ENCODE results near the gene SKI.

DNA sequence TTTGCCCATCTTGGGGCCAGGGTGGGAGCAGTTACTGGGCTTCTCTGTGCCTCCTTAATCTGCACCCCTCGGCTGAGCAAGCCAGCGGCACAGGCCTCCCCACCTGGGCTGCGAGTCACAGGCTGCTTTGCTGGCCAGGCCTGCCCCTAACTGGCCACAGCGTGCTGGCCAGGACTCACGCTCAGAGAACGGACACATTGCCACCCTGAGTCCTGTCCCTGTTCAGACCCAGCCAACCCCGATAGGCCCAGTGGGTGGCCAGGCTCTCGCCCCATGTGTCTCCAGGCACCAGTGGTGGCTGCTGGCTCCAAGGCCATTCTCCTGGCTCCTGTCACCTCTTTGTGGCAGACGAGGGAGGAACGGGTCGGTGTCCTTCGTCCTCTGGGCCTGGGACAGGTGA, 101.9 kb downstream of the SKI start:
- TF ChIP-seq, protein P1, sequence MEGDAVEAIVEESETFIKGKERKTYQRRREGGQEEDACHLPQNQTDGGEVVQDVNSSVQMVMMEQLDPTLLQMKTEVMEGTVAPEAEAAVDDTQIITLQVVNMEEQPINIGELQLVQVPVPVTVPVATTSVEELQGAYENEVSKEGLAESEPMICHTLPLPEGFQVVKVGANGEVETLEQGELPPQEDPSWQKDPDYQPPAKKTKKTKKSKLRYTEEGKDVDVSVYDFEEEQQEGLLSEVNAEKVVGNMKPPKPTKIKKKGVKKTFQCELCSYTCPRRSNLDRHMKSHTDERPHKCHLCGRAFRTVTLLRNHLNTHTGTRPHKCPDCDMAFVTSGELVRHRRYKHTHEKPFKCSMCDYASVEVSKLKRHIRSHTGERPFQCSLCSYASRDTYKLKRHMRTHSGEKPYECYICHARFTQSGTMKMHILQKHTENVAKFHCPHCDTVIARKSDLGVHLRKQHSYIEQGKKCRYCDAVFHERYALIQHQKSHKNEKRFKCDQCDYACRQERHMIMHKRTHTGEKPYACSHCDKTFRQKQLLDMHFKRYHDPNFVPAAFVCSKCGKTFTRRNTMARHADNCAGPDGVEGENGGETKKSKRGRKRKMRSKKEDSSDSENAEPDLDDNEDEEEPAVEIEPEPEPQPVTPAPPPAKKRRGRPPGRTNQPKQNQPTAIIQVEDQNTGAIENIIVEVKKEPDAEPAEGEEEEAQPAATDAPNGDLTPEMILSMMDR (conservative IDR thresholded peaks at IDR 0.05; ENCODE audit: low read depth, low read length) = no peak
- TF ChIP-seq MAFK (IDR thresholded peaks at IDR 0.05; ENCODE audit: low read depth, low read length) (no peak), SMC3 (IDR thresholded peaks at IDR 0.05; ENCODE audit: low read depth, low read length) (no peak), CHD1 (IDR thresholded peaks at IDR 0.05; ENCODE audit: low read depth, low read length) (no peak), POLR2A (IDR thresholded peaks at IDR 0.05; ENCODE audit: low read depth, low read length) (no peak), RCOR1 (IDR thresholded peaks at IDR 0.05; ENCODE audit: insufficient replicate concordance, low read length) (no peak), MXI1 (IDR thresholded peaks at IDR 0.05; ENCODE audit: borderline replicate concordance, low read depth, low read length) (no peak), RFX5 (IDR thresholded peaks at IDR 0.05; ENCODE audit: low read depth, low read length) (no peak), RAD21 (IDR thresholded peaks at IDR 0.05; ENCODE audit: low read length) (no peak), MAZ (IDR thresholded peaks at IDR 0.05; ENCODE audit: borderline replicate concordance, low read depth, low read length) (no peak)
- TF ChIP-seq, protein P2, sequence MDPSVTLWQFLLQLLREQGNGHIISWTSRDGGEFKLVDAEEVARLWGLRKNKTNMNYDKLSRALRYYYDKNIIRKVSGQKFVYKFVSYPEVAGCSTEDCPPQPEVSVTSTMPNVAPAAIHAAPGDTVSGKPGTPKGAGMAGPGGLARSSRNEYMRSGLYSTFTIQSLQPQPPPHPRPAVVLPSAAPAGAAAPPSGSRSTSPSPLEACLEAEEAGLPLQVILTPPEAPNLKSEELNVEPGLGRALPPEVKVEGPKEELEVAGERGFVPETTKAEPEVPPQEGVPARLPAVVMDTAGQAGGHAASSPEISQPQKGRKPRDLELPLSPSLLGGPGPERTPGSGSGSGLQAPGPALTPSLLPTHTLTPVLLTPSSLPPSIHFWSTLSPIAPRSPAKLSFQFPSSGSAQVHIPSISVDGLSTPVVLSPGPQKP (IDR thresholded peaks at IDR 0.05; ENCODE audit: borderline replicate concordance, low read depth, low read length) = no peak
